Peyer's patch (tissue), 4 donors: Measurements from ENCODE around the gene SEMA3B.

Experiments
- POLR2A ChIP-seq, 2 donors: fragments of 450-650 bp; IDR thresholded peaks; one replicate each; pipeline ENCODE4 v1.5.1; 2017; ENCODE audit warnings: antibody characterized with exemption in 2 of 2, mild to moderate bottlenecking in 2 of 2, moderate library complexity in 2 of 2
- TF ChIP-seq, protein P1 (sequence below), 6 experiments: fragments of 450-650 bp in 4 of 6; fragments of 200-600 bp in 2 of 6; sonication (generic) in 1 of 6; IDR thresholded peaks; one replicate each; pipeline ENCODE4 v1.5.1; 2017 to 2019; ENCODE audit warnings: antibody characterized with exemption in 6 of 6, mild to moderate bottlenecking in 3 of 6, moderate library complexity in 1 of 6

DNA sequence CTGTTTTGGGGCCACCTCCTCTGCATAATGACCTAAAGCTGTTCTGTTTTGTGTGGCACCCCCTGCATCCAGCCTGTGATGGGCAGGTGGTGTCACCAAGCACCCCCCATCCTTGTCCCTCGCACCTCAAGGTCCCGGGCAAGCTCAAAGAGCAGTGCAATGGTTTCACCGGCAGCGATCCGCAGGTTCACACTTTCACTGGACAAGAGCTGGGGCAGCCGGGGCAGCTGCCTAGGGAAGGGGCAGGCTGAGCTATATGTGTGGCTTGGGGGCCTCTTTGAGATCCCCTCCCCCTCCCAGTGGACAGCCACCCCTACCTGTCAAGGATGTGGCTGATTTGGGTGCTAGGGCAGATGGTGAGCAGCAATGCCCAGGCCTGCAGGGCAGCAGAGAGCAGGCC is 20.2 kb downstream of the SEMA3B start:
- TF ChIP-seq, protein P1, sequence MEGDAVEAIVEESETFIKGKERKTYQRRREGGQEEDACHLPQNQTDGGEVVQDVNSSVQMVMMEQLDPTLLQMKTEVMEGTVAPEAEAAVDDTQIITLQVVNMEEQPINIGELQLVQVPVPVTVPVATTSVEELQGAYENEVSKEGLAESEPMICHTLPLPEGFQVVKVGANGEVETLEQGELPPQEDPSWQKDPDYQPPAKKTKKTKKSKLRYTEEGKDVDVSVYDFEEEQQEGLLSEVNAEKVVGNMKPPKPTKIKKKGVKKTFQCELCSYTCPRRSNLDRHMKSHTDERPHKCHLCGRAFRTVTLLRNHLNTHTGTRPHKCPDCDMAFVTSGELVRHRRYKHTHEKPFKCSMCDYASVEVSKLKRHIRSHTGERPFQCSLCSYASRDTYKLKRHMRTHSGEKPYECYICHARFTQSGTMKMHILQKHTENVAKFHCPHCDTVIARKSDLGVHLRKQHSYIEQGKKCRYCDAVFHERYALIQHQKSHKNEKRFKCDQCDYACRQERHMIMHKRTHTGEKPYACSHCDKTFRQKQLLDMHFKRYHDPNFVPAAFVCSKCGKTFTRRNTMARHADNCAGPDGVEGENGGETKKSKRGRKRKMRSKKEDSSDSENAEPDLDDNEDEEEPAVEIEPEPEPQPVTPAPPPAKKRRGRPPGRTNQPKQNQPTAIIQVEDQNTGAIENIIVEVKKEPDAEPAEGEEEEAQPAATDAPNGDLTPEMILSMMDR (IDR thresholded peaks at IDR 0.05): no peak
- TF ChIP-seq POLR2A (IDR thresholded peaks at IDR 0.05): no peak
